C4-2B (cell line): Measurements from ENCODE around the gene ALPL.

ENCODE experiments used
- ZFX ChIP-seq: fragments of 450-650 bp; IDR thresholded peaks from 2 replicates; pipeline ENCODE4 v1.6.1; 2017
- TF ChIP-seq, protein P1 (sequence below): fragments of 450-650 bp; conservative IDR thresholded peaks from 2 replicates; pipeline ENCODE4 v1.5.1; 2017; ENCODE audit warnings: mild to moderate bottlenecking

DNA sequence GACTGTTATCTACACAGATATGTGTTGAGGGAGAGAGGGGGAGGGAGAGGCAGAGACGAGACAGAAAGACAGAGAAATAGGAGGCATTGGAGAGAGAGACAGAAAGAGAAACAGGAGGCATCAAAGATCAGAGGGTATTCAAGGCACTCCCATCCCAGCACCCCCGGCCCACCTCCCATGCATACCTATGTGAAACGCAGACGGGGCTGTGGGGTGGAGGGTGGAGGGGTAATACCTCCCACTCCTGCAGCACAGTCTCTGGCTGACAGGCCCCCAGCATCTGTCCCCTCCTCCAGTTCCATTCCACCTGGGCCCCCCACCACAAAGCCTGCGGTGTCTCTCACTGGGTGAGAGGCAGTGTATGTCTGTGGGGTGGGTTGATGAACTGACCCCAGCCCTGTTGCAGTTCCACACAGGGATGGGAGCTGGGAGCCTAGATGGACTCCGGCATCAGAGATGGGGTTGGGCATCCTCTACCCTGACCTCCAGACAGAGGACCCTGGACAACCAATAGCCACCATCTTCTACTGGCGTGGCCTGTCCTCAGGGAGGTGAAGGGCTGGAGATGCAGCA is 110.2 kb downstream of the ALPL start:
- TF ChIP-seq, protein P1, sequence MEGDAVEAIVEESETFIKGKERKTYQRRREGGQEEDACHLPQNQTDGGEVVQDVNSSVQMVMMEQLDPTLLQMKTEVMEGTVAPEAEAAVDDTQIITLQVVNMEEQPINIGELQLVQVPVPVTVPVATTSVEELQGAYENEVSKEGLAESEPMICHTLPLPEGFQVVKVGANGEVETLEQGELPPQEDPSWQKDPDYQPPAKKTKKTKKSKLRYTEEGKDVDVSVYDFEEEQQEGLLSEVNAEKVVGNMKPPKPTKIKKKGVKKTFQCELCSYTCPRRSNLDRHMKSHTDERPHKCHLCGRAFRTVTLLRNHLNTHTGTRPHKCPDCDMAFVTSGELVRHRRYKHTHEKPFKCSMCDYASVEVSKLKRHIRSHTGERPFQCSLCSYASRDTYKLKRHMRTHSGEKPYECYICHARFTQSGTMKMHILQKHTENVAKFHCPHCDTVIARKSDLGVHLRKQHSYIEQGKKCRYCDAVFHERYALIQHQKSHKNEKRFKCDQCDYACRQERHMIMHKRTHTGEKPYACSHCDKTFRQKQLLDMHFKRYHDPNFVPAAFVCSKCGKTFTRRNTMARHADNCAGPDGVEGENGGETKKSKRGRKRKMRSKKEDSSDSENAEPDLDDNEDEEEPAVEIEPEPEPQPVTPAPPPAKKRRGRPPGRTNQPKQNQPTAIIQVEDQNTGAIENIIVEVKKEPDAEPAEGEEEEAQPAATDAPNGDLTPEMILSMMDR: no peak
- no peak for TF ChIP-seq ZFX
